Fibroblast of pulmonary artery (primary cell): Measurements from ENCODE around the gene NBPF3.
"Not testable (repeated sequence)": the region's sequence is repeated elsewhere in the genome, so short reads cannot be mapped to it uniquely, and the experiment has no call there.

Source experiments
- DNase-seq: peaks from one replicate; pipeline ENCODE4 v3.0.0-alpha.2; 2010; ENCODE audit warnings: low read depth
- H3K4me3 ChIP-seq: replicated peaks from 2 replicates; pipeline ENCODE4 v1.5.1; 2011; ENCODE audit warnings: low read depth, mild to moderate bottlenecking, control low read depth, low read length, moderate library complexity
- CTCF ChIP-seq: IDR thresholded peaks from 2 replicates; pipeline ENCODE4 v1.5.1; 2011; ENCODE audit warnings: mild to moderate bottlenecking, control low read depth, low read length, inconsistent platforms; ENCODE audit errors: missing control alignments

The NBPF3 gene

DNA sequence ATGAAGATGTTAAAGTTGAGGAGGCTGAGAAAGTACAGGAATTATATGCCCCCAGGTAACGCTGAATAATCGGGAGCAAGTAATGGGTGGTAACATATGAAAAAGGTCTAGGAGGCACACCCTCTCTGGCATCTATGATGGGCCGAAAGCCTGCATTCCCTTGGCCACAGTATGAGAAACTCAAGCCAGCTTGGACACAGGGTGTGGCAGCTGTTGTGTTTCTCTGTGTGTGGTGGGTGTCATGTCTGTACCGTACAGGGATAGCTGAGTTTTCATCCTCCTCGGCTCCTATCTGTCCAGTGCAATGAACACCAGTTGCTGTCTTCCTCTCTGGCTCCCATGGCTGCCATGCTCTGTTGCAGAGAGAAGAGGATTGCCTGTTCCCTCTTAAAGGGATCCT, 32.9 kb downstream of the NBPF3 start:
- no peak for TF ChIP-seq CTCF
- DNase-seq: no peak
- no peak overlapping the region for H3K4me3 ChIP-seq

DNA sequence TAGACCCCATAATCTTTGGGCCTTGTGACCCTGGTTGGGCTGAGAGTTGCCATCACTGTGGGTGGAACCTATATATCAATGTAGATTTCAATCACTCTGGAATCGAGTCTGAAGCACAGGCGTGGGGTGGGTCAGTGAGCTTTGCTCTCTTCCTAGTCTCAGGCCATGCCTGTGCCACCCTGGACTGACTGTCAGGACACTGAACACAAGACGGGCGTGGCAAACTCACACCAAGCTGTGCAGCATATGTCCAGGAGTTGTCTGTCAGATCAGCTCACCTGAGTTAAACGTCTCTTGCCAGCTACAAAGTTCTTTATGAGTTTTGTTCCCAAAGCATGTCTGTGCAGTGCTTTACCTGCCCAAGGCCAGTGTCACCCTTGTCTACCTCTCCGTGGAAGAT, 38.4 kb downstream of the NBPF3 start:
- TF ChIP-seq CTCF: no peak
- DNase-seq: no peak
- H3K4me3 ChIP-seq: no peak overlapping the region

DNA sequence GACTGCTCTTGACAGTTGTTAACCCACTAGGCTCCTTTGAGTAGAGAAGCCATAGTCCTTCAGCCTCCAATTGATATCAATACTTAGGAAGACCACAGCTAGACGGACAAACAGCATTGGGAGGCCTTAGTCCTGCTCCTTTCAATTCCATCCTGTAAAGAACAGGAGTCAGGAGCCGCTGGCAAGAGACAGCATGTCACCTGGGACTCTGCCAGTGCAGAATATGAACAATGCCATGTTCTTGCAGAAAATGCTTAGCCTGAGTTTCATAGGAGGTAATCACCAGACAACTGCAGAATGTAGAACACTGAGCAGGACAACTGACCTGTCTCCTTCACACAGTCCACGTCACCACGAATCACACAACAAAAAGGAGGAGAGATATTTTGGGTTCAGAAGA, 43.9 kb downstream of the NBPF3 start:
- not testable (repeated sequence) for H3K4me3 ChIP-seq, DNase-seq

GRCh38 chr1:21489146-21489545, 49.2 kb downstream of the NBPF3 start:
- TF ChIP-seq CTCF: no peak
- no peak for DNase-seq
- H3K4me3 ChIP-seq: no peak overlapping the region

DNA sequence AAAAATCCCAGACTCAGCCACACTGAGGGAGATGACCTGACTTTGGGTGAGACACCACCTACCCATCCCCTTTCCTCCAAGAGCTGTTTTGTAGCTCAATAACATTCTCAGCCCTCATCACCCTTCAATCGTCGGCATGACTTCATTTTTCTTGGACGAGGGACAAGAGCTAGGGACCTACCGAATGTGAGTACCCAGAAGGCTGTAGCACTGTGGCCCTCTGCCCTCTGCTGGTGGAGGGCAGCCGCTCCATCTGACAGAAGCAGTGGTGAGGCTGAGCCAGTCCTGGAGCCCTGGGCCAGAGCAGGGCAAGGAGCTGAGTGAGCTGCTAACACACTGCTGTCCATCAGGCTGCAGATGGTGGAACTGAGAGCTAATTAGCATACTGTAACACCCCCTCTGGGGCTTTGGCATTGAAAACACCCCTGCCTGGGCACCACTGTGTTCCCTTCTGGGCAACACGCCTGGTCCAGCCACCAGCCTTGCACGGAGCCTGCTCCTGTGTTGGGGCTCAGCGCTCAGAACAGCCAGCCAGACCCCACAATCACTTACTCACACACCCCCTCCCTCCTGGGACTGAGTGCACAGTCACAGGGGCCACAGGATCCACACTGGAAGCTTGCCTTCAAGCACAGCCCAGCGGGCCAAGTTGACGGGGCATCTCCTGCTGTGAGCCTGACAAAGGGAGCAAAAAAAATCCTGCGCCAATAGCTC, 51.0 kb downstream of the NBPF3 start:
- H3K4me3 ChIP-seq: no peak overlapping the region
- peak; percentile 62 for TF ChIP-seq CTCF
- DNase-seq: peak; percentile 70

- no peak for TF ChIP-seq CTCF
- peak; percentile 33 for DNase-seq
- no peak overlapping the region for H3K4me3 ChIP-seq
These were observed 51.8 kb downstream of the NBPF3 start for GRCh38 chr1:21491488-21492355.

DNA sequence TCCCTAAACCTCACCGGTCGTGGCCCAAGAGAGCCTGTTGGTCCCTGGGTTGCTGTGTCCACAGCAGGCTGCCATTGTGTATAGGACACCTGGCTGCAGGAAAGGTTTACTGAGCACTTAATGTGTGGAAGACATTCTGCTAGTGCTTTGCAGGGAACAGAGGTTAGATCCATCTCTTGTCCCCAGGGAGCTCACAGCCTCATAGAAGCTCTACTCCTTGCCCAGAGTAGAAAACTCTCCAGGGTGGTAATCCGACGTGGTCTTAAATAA, 52.4 kb downstream of the NBPF3 start:
- no peak for TF ChIP-seq CTCF
- no peak for DNase-seq
- H3K4me3 ChIP-seq: no peak overlapping the region
